LNCAP (cell line): ENCODE measurements around the gene LARP1.

Source experiments
- CTCF ChIP-seq: fragments of 450-650 bp; IDR thresholded peaks from 2 replicates; pipeline ENCODE4 v1.5.1; 2017; ENCODE audit warnings: mild to moderate bottlenecking

LARP1 gene

DNA sequence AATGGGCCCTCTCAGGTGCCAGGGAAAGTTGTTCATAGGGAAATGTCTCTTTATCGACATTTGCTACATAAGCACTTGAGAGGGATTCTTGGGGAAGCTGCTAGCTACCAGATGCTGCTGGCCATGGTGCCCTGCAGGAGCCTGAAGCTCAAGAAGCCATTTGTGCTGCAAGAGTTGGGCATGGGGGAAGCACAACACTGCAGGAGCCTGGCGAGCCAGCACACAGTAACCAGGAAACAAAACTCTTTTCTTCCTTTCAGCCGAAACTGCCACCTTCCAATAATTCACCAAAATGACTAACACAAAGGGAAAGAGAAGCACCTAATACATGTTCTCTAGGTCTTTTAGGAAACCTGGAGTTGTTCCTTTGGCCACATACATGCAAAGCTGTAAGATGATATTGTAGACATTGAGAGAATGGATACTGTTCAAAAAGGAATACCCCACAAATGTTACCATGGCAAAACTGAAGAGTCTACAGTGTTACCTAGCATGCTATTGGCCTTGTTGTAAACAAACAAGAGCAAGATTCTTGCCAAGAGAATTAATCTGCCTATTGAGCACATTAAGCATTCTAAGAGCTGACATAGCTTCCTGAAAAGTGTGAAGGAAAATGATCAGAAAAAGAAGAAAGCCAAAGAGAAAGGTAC lies 26.1 kb upstream of the LARP1 start:
- no peak for TF ChIP-seq CTCF

GRCh38 chr5:154729613-154730012 lies 25.6 kb upstream of the LARP1 start:
- no peak for TF ChIP-seq CTCF

DNA sequence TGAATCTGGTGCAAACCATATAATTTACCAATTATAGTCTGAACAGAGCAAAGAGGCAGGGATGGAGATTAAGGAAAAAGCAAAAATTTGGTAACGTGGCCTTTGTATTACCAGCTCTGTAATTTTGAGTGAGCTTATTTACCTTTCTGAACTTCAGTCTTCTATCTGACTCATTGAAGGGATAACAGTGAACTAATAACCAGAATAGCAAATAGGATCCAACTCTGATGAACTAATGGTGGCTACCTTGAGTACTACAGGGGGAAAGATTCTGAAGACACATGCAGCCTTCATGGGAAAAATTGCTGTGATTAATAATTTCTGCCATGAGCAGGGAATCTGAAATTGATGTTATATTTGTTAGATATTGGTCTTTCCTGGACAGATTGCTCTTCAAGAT lies 23.0 kb upstream of the LARP1 start:
- no peak for TF ChIP-seq CTCF

DNA sequence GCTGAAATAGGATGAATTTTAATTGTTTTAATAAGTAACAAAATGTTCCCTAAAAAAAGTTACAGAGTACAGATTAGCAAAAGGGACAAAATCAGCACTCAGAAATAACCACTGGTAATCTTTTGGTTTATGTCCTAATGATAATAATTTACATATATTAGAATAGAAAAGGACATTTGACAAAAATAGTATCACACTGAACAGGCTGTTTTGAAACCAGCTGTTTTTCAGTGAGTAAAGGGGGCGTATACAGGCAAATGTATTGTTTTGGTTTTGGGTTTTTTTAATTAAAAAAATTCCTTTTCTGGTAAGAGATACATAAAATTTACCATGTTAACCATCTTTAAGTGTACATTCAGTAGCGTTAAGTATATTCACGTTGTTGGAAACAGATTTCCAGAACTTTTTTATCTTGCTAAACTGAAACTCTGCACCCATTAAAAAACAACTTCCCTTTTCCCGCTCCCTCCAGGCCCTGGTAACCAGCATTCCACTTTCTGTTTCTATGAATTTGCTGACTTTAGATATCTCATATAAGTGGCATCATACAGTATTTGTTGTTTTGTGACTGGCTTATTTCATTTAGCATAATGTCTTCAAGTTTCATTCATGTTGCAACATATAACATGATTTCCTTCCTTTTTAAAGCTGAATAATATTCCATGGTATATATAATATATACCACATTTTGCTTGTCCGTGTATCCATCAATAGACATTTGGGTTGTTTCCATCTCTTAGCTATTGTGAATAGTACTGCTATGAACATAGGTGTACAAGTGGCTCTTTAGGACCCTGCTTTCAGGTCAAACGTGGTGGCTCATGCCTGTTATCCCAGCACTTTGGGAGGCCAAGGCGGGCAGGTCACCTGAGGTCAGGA lies 20.6 kb upstream of the LARP1 start:
- TF ChIP-seq CTCF, result no peak

DNA sequence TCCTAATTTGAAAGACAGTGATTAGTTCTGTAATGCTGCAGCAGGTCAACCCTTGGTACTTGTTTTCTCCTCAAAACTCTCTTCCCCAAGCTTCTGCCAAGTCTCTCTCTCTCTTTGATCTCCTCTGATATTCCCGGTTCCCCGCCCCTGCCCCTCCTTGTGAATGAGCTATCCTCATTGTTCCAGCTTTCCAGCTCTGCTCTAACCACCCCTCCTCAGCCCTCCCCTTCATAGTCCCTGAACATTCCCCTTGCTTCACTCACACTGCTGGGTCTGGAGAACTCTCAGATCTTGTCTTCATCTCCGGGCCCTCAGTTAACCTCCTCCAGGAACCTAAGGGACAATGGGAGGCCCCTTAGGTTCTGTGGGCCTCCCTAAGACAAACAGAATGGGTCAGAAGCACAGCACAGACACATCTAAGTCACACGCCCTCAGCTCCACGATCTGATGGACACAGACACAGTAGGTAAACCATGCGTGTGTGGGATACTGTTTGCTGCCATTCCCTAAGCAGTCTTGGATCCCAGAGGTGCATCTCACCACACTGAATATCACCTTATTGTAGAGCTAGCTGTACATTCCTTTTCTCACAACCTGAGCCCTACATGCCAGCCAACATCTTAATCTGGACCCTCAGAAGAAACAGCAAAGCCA lies 17.4 kb upstream of the LARP1 start:
- no peak for TF ChIP-seq CTCF

- no peak for TF ChIP-seq CTCF
Measured at GRCh38 chr5:154740483-154740882, 14.7 kb upstream of the LARP1 start.

GRCh38 chr5:154740957-154741356 lies 14.2 kb upstream of the LARP1 start:
- TF ChIP-seq CTCF, result no peak
